T47D (cell line): ENCODE data around the gene GNAS.

Experiments used
- DNase-seq, 2 experiments: peaks; one replicate each; pipeline versions ENCODE4 v3.0.0 to v3.0.0-alpha.2; 2011 to 2012; ENCODE audit warnings: low read depth in 1 of 2, low spot score in 1 of 2
- JUND ChIP-seq: IDR thresholded peaks from 2 replicates; pipeline ENCODE4 v1.6.1; 2012; ENCODE audit warnings: low read depth
- in situ Hi-C: cut with HindIII; loops from 2 replicates; pipeline ENCODE4 v1.10.0; 2016; ENCODE audit warnings: low sequenced_read_pairs, low pct_unique_long_range_greater_than_20kb

GNAS gene

GRCh38 chr20:58892932-58893224 is 40.4 kb downstream of the GNAS start:
- in situ Hi-C loops, result no loop called here
- no peak for DNase-seq
- TF ChIP-seq JUND, result no peak

DNA sequence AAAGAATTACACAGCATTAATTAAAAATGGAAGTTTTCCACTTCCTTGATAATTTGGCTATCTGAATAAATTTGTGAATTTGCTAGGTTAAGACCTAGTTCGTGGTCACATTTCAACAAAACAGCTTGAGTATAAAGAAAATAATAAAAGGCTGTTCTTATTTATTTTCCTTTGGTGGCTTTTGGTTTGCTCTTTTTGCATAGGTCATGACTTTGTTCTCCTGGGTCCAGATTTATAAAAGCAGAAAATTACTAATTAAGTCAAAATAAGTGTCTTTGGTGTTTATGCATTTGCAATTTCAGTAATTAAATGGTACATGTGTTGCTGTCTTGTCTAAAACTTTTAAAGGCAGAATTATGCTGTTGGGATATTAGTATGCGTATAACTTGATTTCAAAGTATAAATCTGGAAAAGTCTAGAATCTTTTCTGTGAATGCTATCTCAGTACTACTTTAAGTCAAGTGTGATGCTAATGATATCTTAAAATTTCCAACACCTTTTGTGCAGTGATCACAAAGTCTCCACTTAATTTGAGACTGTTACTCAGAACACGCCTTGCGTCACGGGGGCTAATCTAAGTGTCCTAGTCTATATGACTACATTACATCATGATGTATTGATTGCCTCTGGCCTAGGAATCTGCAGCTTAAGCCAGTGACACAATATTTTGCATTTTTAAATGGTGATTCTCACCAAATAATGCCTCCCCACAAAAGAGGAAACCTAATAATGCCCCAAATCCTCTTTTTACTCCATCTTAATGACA is 41.0 kb downstream of the GNAS start:
- DNase-seq, result no peak
- in situ Hi-C loops, result no loop called here
- TF ChIP-seq JUND, result no peak

GRCh38 chr20:58894652-58895447 is 42.3 kb downstream of the GNAS start:
- in situ Hi-C loops, result no loop called here
- DNase-seq, result no peak
- no peak for TF ChIP-seq JUND

DNA sequence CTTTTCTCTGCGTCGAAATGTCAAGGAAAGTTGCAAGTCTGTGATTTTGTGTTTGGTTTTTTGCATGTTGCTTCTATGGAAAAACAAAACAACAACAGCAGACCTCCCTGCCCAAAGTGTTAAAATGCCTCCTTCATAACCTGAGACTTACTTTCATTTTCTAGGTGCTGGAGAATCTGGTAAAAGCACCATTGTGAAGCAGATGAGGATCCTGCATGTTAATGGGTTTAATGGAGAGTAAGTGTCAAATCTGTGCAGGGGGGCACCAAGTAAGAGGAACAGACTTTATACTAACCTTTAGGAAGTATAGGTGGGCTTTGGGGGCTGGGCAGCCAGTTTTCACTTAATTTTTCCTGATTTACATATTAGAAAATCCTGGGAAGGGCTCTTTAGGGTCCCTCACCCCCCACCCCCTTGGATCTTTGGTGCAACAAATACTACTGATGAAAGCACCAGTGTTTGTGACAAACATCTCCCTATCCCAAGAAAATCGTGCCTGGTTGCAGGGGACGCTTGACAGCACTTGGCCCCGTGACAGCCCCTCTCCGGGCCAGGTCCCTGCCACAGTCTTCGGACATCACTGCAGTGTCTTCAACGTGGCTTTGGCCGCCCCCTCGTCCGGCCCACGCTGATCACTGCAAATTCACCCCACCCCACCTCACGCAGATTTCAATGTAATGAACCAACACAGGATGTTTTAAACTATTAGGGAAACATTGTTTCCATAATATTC is 43.1 kb downstream of the GNAS start:
- in situ Hi-C loops, result no loop called here
- TF ChIP-seq JUND, result no peak
- DNase-seq, result no peak

DNA sequence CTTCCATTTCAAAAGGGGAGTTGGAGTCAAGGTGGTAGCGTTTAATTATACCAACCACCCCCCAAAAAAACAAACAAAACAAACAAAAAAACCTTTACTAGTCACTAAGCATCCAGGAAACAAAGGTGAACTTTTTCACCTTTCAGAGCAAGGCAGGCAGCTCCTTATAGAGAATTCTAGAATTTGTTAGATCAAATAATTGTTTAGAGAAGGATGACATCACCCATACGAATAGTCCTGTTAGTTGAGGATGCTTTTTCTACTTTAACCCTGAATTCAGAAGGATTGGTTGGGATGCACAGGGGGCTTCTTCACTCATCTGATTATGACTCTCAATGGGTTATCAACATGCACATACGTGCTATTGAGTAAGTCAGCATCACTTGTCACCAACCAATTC is 44.3 kb downstream of the GNAS start:
- TF ChIP-seq JUND, result no peak
- DNase-seq, result no peak
- in situ Hi-C loops, result no loop called here

- in situ Hi-C loops, result no loop called here
- no peak for TF ChIP-seq JUND
- DNase-seq, result no peak
Observed at GRCh38 chr20:58897488-58897887, 45.0 kb downstream of the GNAS start.

DNA sequence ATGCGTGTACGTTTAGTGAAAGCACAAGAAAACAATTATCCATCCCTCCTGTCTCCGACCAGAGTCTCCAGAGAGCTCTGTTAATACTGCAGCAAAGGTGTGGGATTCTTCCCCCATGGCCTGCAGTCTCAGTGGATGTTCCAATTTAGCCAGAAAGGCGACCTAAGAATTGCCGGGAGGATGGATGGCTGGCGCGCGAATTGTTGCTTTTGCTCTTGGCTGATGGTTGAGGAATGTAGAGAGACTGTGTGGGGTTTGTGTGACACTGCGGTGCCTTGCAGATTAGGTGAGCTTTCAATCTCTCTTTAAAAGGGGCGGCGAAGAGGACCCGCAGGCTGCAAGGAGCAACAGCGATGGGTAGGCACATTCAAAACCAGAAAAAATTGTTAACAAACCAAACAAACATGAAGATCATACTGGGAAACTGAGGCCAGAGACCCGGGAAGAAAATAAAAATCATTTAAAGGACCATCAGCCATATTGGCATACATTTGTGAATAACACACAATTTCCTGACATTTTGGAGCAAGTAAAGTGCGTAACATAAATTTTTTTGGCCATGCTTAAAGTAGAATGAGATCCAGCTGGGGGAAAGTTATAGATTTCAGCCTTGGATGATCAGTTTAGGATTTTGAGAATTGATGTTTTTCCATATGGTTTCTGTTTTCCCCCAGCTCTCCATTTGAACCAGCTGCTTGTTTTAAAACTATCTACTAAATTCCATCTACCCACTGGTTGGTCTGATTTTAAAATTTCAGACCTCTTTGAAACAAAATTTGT is 46.3 kb downstream of the GNAS start:
- no peak for DNase-seq
- no peak for TF ChIP-seq JUND
- in situ Hi-C loops, result no loop called here

DNA sequence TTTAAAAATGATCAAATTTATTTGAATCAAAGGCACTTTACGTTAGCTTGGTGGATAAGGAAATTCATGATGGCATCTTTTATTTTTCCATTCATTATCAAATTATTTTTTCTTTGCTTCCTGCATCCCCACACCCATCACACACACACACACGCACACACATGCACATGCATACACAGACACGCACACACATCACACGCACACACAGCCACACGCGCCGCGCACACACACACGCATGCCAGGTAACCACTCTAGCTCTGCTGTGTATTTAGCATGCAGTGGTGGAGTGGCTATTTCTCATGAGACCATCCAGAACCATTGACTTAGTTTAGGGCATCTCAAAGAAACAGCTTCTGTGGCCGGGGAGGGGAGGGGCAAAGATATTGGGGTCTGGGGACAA is 47.0 kb downstream of the GNAS start:
- DNase-seq, result no peak
- in situ Hi-C loops, result no loop called here
- TF ChIP-seq JUND, result no peak

DNA sequence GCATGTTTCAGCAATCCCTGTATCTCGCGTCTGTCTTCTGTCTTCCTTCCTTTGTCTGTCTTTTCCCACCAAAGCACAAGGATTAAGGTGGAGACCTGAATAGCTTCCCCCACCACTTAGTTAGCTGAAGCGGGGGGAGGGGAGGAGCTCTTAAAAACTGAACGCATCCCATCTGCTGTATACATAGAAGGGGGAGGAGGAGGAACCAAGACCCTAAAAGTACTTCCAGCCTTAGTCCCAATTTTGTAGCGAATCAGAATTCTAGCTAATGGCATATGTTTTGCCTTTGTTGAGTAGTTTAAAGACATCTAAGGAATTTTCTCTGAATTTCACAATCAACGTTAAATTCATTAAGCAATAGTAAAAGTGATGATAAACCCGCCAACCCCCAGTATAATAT is 47.9 kb downstream of the GNAS start:
- DNase-seq, result no peak
- TF ChIP-seq JUND, result no peak
- in situ Hi-C loops, result no loop called here

DNA sequence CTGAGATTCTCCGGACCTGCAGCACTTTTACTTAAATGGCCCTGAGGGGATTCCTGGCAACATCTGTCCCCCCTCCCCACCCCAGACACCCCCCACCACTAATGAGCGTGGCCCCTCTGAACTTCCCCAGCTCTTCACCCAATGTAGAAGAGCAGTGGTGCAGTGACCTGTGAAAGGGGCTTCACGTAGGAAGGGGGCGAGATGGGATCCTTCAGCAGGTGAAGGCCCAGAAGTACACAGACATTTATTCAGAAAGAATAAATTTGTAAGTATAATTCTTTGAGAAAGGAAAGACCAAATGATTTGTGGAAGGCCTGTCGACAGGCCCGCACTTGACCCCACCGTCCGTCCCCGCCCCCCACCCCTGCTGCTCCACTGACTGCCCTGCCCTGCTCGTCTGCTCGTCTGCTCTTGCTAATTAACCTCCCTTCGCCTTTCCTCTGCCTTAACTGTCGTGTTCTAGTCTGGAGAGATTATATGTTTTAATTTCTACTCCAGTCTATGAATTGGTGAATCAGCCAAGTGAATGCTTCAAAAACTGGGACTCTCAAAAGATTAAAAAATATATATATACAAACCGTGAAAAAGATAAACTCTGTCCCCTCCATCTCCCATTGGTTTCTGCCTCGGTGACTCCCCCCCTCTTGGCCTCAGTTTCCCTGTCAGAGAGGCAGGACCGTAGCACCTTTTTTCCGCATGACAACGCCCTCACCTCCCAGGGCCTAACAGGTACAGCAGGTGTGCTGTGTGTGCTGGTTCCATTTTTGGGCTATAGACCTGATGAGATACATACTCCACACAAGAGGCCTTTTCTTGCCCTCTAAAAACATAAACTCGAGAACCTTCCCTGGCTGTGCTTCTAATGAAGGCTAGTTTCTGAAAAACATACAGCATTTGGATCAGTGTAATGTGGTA is 49.2 kb downstream of the GNAS start:
- TF ChIP-seq JUND, result no peak
- no peak for DNase-seq
- in situ Hi-C loops, result no loop called here

DNA sequence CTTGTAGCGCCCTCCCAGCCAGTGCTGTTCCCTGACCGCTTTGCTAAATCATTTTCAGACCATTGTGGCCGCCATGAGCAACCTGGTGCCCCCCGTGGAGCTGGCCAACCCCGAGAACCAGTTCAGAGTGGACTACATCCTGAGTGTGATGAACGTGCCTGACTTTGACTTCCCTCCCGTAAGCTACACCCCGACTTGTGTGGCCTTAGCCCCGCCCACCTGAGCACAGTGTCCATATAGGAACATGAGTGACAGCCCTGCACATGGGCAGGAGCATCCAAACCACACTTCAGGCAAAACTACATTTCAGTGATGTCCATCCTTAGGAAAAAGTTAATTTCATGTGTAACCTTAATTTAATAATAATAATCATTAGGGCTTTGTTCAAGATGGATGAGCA is 51.1 kb downstream of the GNAS start:
- no peak for TF ChIP-seq JUND
- in situ Hi-C loops, result no loop called here
- no peak for DNase-seq
